ENCODE measurements around the gene UBL3.

The UBL3 gene

DNA sequence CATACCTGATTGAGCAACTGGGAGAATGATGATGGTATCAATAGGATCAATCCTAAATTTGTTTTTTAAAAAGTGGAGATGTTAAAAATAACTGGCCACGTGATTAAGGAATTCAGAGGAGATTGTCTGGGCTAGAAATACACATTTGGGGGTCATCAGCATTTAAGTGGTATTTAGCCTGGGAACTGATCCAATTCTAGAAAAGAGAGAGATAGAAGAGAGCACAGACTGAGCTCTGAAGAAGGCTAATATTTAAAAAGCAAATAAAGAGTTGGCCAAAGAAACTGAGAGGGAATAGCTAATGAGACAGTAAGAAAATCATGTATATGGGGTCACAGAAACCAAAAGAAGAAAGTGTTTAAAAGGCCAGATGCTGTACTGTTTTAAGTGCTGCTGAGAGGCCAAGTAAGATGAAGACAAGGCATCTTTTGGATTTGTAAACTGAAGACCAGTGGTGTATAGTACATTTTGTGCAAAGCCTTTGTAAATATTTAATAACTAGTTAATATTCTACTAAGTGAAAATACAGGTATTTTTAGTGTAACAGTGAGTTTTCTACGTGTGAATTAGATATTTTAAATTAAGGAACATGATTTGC, 40.2 kb downstream of the UBL3 start:
- DNase-seq (ENCODE audit: low read depth in 2 of 2): no peak

- DNase-seq (ENCODE audit: low read depth in 2 of 2): no peak
These were observed 42.2 kb downstream of the UBL3 start for GRCh38 chr13:29808264-29808663.

DNA sequence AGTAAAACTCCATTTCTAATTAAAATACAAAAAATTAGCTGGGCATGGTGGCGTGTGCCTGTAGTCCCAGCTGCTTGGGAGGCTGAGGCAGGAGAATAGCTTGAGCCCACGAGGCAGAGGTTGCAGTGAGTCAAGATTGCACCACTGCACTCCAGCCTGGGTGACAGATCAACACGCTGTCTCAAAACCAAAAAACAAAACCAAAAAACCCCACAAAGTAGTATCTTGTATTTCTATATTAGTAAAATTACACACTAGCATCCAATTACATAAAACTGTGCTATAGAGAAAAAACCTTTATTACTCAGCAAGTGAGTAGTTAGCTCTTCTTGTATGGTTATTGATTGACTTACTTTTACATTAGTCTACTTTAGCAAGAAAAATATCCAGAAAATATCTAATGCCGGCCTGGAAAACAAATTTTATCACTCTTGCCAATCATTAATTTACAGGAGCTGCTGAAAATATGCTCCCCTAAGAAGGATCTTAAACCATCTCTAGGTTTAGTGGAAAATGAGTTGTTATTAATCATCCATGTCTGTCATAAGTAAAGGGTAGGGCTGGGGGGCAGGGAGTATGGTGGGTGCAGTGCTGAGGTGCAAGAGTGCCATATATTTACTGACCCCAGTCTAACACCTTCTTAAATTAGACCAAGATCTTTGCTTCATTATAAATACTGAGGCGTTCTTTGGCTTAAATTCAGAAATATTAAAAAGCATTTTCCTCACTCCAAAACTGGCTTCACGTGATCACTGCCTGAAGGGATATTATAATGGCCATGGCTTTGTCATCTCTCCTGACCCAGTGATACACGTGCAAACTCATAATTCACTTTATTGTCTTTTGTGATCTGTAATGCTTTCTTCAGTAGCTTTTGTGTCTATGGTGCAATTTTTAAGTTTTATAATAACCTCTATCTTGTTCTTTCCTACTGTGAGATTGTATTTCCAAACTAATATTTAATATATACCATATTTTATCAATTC, 44.1 kb downstream of the UBL3 start:
- no peak for DNase-seq (ENCODE audit: low read depth in 2 of 2)

DNA sequence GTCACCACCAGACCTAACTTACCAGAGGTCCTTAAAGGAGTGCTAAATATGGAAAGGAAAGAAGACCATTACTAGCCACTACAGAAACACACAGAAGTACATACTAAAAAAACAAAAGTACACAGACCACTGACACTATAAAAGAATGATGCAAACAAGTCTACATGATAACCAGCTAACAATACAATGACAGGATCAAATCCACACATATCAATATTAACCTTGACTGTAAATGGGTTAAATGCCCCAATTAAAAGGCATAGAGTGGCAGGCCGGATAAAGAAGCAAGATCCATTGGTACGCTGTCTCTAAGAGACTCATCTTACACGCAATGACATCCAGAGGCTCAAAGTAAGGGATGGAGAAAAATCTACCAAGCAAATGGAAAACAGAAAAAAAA, 47.2 kb downstream of the UBL3 start:
- no peak for DNase-seq (ENCODE audit: low read depth in 2 of 2)

GRCh38 chr13:29802621-29803020, 47.8 kb downstream of the UBL3 start:
- no peak for DNase-seq (ENCODE audit: low read depth in 2 of 2)

DNA sequence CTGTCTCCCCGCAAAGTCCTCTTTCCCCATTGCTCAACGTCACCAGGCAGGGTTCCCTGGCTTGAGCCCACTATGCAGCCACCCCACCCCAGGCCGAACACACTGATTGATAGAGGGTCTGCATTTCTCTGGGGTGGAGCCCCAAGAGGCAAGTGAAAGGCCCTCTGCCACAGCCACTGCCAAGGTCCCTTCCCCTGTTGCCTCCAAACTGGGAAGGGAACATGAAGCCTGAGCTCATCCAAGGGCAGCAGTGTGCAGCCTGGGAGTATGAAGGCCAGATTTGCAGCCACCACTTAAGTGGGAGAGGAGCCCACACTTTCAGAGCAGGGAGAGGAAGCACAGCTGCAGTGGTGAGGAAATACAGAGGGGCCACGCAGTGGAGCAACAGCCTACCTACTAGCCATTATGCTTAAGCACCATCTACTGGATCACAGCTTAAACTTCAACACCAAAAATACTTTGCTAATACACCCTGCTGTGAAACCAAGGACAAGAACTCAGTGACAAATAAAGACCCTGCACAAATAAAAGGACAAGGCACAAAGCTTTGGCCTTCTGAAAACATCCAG, 48.6 kb downstream of the UBL3 start:
- DNase-seq (ENCODE audit: low read depth in 2 of 2): no peak

DNA sequence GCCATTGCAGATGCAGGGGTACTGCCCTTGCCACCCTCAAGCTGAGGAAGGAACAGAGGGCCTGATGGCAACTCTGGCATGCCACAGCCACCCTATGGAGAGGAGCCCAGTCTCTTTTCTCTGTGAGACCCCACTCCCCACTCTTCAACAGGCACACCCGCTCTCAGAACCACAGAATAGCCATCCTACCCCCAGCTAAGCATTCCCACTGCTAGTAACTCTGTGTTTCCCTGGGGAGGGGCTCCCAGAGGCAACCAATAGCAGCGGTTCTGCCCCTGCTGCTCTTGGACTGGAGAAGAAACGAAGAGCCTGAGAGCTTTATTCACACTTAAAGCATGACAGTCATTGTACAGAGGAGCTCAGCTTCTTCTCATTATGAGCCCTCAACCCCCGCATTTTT, 49.3 kb downstream of the UBL3 start:
- no peak for DNase-seq (ENCODE audit: low read depth in 2 of 2)

GRCh38 chr13:29800687-29801086, 49.7 kb downstream of the UBL3 start:
- no peak for DNase-seq (ENCODE audit: low read depth in 2 of 2)

DNA sequence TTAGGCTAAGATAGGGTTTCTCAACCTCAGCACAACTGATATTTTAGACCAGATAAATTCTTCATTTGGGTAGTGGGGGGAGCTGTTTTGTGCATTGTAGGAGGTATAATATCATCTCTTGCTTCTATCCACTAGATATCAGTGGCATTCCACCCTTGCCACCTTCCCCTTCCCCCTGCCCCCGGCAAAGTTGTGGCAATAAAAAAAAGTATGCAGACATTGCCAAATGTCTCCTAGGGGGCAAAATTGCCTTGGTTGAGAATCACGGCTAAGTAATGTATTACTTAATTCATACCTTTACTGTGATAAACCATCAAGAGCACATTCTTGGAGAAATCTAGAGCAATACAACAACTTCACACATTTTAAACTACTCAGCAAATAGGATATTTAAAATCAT, 51.4 kb downstream of the UBL3 start:
- no peak for DNase-seq (ENCODE audit: low read depth in 2 of 2)

GRCh38 chr13:29791997-29792780, 58.2 kb downstream of the UBL3 start:
- no peak for DNase-seq (ENCODE audit: low read depth in 2 of 2)

DNA sequence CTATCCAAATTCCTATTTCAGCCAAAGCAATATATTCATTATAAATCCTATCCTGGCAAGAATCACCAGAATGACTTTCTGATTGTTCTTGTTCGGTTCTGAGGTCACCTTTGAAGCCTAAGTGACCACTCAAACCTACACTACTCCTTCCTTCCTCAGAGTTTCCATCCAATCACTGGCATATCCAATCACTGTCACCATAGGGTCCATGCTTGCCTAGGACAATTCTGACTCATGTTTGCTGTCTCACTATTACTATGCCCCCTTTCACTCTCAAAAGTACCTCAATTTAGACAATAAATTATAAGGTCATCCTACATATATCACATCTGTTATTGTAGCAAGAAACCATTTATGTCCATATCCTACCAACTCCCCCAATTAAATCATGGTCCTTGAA, 58.9 kb downstream of the UBL3 start:
- DNase-seq (ENCODE audit: low read depth in 2 of 2): no peak

DNA sequence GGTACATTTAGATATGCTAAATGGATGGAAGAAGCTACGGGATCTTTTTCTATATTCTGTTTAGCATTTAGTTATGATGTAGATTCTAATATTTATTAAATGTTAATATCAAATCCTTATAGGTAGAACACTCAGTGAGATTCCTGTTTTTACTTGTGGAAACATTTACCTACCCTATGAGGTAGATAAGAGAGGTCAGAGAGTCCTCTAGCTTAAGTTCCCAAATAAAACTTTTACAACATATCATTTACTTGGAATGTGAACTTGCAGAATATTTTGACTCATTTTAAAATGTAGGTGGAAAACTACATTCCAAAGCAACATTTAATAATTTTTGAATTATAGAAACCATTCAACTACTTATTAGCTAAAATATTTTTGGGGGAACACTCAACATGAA, 63.7 kb downstream of the UBL3 start:
- no peak for DNase-seq (ENCODE audit: low read depth in 2 of 2)

DNA sequence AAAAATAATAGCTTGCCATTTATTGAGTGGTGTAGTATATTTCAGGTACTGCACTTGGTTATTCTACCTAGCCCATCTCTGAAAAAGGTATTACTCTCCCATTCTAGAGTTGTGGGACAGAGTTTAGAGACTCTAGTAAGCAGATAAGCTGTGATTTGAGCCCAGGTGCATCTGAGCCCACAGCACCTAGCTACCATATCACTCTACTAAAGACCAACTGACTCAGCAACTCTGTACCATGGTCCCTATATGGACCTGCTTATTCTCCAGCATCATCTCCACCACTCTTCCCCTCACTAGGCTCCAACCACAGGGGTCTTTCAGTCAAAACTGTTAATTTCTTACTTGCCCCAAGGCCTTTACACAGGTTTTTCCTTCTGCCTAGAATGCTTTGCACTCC, 64.4 kb downstream of the UBL3 start:
- no peak for DNase-seq (ENCODE audit: low read depth in 2 of 2)

- DNase-seq (ENCODE audit: low read depth in 2 of 2): no peak
These were observed 67.6 kb downstream of the UBL3 start for GRCh38 chr13:29782798-29783197.

DNA sequence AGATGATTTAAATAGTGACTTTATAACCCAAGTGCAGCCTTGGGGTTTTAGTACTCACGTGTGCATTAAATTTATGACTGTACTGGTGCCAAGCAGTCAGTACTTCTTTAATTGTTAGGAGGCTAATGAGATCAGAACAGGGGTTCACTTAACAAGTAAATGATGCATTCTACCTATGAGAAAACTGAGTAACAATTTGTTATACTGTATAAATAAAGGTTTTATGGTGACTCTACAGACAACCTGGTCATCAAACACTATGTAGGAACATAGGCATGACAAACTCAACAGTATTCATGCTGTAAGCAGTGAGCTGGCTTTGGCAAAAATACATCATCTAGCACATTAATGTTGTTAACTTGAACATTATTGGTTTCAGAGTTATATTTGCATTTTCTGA, 75.6 kb downstream of the UBL3 start:
- no peak for DNase-seq (ENCODE audit: low read depth in 2 of 2)

DNA sequence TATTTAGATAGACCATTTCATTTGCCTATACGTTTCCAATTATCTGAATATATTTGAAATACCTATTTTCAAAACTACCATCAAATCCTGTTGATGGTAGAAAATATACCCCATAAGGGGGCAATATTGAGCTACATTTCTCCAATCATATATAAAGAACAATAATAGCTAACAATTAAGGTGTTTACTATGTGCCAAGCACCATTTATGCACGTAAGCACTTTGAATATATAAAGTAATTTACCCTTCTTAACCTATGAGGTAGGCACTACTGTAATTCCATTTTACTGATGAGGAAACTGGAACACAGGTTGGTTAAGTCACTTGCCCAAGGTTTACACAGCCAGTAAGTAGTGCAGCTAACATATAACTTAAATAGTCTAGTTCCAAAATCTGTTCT, 79.2 kb downstream of the UBL3 start:
- no peak for DNase-seq (ENCODE audit: low read depth in 2 of 2)

DNA sequence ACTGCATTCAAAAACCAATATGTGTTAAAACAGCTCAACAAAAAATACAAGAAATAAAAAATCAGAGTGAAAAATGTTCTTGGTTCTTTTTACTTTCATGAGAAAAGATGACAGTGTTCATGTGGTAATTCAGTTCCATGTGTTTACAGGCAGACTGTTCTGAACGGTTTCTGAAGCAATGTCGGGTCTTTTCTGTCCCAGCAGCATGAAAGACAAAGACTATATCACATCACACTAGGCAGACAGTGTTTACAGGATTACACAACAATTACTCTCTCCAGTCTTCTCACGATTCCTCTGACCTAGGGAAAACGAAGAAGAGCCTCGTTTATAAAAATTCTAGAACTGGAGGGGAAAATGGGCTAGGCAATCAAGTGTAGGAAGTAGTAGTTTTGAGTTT, 83.4 kb downstream of the UBL3 start:
- DNase-seq (ENCODE audit: low read depth in 2 of 2): no peak

- DNase-seq (ENCODE audit: low read depth in 2 of 2): no peak
These were observed 86.8 kb downstream of the UBL3 start for GRCh38 chr13:29763436-29764180.

- no peak for DNase-seq (ENCODE audit: low read depth in 2 of 2)
These were observed 88.6 kb downstream of the UBL3 start for GRCh38 chr13:29761815-29762214.

DNA sequence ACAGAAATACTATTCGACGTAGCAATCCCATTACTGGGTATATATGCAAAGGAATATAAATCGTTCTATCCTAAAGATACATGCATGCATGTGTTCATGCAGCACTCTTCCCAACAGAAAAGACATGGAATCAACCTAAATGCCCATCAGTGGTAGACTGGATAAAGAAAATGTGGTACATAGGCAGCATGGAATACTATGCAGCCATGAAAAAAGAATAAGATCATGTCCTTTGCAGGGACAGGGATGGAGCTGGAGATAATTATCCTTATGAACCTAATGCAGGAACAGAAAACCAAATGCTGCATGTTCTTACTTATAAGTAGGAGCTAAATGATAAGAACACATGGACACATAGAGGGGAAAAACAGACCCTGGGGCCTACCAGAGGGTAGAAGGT, 89.3 kb downstream of the UBL3 start:
- no peak for DNase-seq (ENCODE audit: low read depth in 2 of 2)

DNA sequence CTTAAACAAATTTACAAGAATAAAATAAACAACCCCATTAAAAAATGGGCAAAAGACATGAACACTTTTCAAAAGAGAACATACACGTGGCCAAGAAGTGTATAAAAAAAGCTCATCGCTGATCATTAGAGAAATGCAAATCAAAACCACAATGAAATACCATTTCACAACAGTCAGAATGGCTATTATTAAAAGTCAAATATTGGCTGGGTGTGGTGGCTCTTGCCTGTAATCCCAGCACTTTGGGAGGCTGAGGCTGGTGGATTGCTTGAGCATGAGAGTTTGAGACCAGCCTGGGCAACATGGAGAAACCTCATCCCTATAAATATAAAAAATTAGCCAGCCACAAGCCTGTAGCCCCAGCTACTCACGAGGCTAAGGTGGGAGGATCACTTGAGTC, 89.9 kb downstream of the UBL3 start:
- DNase-seq (ENCODE audit: low read depth in 2 of 2): no peak
